ENCODE results near the gene GMCL1. TPM values are rescaled to one million over a fixed set of nuclear protein-coding genes. Genes with fewer than 3 reads are reported as not detected.

The GMCL1 gene
- total and polyA plus RNA-seq, 9 of the 15 experiments (the other 6 are each of a cell fraction or from before 2014, with no cell fraction given), result 7.0 to 27.3 (median 15.4) TPM

GRCh38 chr2:69829256-69830044 is at the start of gene GMCL1 (continued):
- TF ChIP-seq CEBPB (tag; IDR thresholded peaks at IDR 0.05) (peak; percentile 100), ZBTB11 (CRISPR knock-in tag; IDR thresholded peaks at IDR 0.05) (no peak; a peak in 1 of 6 replicates), PKNOX1 (IDR thresholded peaks at IDR 0.05) (no peak), GATA2 (CRISPR knock-in tag; IDR thresholded peaks at IDR 0.05) (no peak), PYGO2 (tag; IDR thresholded peaks at IDR 0.05) (no peak), ELF4 (CRISPR knock-in tag; IDR thresholded peaks at IDR 0.05) (no peak), TGIF2 (CRISPR knock-in tag; IDR thresholded peaks at IDR 0.05) (no peak), PHF21A (IDR thresholded peaks at IDR 0.05; ENCODE audit: borderline replicate concordance, low read depth) (no peak), MTA1 (IDR thresholded peaks at IDR 0.05; ENCODE audit: borderline replicate concordance) (peak; percentile 94), CLOCK (CRISPR knock-in tag; IDR thresholded peaks at IDR 0.05; ENCODE audit: borderline replicate concordance) (no peak), ATF3 (IDR thresholded peaks at IDR 0.05) (peak; percentile 62), ATF3 (CRISPR knock-in tag; conservative IDR thresholded peaks at IDR 0.05) (no peak; the same call in 1 of the 2 replicates), HMGXB4 (CRISPR knock-in tag; IDR thresholded peaks at IDR 0.05) (no peak)
